HG03175 (cell line): ENCODE data around the gene MCM3.
A peak's percentile ranks its signal among the peaks of the same experiment; 100 is the strongest.

Experiments used
- ATAC-seq: cut with Tn5 transposase; IDR thresholded peaks from one replicate; pipeline ENCODE4 v1.9.1; 2021; ENCODE audit warnings: mild to moderate bottlenecking, moderate library complexity; ENCODE audit not compliant: unreplicated experiment

MCM3 gene

DNA sequence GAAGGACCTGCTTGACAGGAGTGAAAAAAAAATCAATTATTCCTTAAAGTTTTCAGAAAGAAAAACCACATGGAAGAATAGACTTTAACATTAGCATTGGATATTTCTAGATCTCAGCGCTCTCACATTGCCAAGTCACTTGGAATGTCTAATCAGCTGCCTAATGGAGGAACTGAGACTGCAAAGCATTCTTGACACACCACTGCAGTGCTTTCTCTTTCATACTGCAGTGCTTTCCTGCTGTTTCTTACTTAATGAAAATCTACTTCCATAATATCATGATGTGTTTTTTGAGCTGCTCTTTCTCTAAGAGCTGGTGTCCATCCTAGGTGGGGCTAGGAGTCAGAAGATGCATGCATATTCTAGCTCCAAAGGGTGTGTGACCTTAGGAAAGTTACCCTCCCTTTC, 20.4 kb upstream of the MCM3 start:
- ATAC-seq = peak; percentile 51

DNA sequence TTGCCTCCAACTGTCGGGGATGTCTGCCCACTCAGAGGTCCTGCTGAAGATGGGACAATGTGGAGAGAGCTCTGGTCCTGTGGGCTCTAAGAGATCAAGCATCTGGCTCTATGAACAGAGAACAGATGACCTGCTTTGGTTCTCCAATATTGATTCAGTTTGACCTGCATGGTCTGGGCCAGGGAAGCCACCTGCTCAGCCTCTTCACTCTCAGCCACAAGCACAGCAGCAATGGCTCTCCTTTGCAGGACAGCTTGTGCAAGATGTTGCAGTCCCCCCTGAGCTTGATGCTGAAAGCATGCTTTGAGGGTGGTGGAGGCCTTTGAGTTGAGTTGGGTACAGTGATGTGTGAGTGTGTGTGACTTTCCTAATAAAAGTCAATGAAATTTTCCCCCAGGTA, 18.6 kb upstream of the MCM3 start:
- ATAC-seq = no peak

DNA sequence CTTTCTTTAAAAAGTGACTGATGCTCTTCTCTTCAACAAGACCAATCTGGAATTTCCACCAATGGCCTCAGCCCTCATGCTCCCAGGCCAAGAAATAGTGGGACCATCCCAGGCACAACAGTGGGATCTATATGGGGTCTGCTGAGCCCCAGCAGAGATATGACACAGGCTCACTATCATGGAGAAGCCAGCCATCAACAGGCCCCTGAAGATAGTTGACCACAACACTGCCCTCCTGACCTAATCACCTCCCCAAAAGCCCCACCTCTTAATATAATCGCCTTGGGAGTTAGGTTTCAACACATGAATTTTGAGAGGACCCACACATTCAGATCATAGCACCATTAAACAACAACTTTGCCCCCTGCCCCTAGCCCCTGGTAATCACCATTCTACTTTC, 16.8 kb upstream of the MCM3 start:
- no peak for ATAC-seq

DNA sequence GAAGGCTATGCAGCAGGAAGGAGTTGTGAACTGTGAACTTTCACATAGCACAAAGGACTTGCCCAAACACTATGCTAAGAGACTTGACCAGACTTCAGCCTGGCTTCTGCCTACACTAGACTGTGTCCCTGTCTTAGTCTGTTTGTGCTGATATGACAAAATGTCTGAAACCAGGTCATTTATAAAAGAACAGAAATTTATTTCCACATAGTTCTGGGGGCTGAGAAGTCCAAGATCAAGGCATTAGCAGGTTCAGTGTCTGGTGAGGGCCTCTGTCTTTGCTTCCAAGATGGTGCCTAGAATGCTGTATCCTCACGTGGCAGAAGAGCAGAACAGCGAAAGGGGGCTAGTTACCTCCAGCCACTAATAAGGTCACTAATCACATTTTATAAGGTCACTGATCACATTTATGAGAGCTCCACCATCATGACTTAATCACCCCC, 16.0 kb upstream of the MCM3 start:
- no peak for ATAC-seq

DNA sequence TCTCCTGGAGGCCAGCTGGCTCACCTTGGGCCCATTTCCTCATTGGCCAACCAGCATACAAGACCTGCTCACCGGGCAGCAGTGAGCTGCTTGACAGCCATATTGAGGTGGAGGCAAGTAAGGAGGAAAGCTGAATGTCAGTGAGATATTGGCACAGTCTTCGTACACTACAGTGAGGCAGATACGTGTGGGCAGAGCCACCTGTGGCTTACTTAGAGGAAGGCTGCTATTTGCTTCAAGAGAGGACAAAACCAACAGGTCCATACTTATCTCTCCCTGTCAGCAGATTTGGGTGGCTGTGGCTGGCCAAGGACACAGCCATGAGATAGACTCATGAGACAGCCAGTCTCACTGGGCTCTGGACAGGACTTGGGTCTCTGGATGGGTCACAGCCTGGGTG, 15.1 kb upstream of the MCM3 start:
- no peak for ATAC-seq

DNA sequence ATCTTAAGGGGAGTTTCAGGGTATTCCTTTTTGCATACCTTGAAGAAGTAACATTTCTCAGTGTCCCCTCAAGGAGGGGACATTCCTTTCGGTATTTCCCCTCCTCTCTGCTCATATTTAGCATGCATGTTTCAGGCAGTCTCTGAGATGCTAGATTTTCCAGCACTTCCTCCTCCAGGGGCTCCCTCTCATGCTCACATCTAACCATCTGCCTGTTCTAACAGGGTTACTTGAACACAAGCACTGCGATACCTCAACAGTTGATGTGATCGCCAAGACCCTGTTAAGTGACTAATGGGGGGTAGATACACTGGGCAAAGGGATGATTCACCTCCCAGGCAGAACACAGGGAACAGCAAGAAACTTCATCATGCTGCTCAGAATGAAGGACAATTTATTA, 12.9 kb upstream of the MCM3 start:
- peak; percentile 31 for ATAC-seq

DNA sequence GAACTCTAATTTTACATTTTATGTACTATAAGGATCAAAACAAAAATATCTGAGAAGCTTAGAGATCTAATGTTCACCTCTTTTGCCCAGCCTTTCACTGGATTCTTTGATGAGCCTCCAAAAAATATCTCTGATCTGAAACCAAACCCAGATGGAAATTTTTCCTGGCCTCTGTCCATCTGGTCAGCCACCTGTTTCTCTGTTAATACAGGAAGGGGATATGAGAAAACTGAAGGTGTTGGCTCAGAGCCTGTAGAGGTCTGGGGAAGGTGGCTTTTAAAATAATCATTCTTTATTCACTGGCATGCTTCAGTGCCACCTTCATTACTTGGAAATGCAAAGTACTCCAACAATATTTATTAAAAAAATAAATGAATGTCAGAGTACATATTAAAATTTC, 8.5 kb upstream of the MCM3 start:
- ATAC-seq = no peak

DNA sequence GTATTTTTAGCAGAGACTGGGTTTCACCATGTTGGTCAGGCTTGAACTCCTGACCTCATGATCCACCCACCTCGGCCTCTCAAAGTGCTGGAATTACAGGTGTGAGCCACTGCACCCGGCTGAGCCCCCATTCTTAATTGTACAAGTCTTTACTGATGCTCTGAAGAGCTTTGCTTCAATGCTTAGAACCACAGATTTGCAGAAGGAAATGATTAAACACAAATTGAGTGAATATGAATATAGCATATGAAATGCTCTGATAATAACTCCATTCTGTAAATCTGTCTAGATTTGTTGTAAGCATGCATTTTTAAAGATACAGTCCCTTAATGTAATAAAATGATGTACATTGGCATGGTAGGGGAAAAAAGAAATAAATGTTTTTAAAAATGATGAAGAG, 4.3 kb upstream of the MCM3 start:
- no peak for ATAC-seq

DNA sequence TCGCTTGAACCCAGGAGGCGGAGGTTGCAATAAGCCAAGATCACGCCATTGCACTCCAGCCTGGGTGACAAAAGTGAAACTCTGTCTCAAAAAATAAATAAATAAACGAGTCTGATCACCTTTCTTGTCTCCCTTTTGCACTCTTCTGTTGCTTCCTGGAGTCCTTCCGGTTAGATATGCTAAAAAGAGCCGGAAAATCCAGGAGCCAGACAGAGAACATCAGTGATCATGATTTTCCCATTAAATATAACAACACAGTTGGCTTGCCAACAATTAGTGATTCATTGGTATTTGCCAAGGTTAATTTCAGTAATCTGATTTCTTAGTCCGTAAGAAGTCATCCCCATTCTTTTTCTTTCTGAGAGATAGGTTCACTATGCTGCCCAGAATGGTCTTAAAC, 3.7 kb upstream of the MCM3 start:
- no peak for ATAC-seq

DNA sequence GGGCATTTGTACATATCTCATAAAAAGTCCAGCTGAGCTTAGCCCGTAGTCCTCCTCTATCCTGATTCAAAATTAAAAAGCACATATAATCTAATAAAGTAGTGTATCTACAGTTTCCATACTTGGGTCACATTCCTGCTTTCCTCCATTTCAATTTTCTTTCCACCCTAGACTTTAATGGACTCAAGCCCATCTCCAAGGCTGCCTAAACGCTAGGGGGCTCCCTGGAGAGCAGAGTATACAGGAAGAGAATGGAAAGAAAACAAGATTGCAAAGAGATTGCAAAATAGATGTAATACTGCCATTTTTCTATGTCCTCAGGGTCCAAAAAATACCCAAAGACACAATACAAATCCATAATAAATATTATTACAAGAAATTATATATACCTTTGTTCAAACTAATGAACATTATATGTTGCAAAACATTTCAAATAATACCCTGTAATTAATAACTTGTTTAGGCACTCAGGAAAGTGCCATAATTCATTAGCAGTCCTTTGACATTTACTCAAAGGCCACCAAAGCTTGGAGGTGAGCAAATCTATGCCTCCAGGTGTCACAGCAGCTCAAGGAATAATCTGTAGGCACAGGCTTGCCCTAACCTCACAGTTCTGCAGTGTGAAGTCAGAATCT, 2.4 kb upstream of the MCM3 start:
- ATAC-seq = no peak

DNA sequence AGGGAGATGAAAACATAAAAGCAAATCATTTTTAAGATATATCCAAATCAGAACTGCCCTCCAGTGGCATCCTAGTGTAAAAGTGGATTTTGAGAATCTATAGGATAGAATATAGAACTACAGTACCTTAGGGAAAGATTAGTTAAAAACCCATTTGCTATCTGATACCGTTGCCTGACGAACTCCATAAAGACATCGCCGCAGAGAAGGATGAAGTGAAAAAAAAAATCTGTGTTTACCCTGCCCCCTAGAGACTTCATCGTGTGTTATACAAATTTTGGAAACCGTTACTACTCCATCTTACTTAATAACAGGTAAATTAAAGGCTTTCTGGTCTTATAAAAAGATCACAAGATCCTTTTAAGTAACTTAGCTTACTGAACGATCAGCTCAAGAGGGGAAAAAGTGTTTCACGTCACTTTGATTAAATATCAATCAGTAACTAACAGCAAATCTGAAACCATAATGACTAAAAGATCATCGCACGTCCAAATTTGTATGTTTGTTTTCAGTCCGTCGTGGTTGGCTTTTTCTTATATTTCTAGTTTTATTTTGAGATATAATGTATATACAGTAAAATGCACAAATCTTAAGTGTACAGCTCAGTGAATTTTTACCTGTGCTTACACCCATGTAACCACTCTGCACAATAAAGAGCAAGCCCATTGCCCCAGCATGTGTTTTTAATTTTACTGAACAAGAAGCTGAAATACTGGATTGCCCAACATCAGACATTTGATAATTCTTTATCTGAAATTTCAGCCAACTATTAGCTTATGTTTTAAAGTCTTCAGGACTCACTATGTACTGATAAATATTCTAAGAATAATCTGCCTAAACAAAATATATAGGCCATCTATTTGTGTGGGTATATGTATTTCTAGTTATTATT, 881 bp upstream of the MCM3 start:
- ATAC-seq = no peak

DNA sequence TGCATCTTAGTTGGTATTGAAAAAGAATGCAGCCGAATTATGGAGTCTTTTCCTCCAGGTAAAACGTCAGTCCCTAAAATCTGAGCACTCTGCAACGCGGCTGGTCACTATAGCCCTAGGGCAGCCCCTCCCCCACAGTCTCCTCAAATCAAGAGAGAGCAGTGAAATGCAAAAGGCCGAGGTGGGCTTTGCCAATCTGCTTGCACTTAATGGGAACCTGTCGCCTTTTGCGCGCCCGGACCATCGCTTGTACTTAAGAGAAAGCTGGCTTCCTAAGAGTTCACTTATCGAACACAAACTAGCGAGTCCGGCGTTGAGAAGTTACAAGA, 447 bp downstream of the MCM3 start:
- peak; percentile 3 for ATAC-seq

DNA sequence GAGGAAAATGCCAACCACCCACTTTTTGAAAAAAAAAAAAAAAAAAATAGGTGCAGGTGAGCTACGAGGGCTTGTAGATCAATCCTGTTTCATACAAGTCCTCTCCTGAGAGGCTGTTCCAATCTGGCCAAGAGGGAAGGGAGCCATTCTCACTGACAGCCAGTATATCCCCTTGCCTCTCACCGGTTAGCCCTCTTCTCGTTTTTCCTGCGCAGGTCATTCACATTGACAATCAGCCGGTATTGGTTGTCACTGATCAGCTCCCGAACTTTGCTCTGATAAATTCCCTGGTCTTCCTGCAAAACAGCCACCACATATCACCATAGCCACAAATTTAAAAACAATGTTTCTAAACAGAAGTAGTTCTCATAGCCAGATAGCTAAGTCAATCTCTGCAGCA, 1.4 kb downstream of the MCM3 start:
- no peak for ATAC-seq

DNA sequence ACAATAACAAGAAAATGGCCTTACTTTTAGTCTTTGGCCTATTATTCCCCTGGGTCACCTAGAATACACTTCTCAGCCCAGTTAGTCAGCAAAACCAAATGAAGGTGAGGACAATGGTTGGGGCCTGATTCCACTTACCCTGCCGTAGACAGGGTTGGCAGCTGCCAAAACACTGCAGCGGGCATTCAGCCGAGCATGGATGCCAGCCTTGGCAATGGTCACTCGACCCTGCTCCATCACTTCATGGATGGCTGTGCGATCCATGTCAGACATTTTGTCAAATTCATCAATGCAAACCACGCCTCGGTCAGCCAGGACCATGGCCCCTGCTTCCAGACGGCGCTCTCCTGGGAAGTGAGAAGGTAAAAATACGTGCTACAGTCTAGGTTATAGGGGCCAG, 8.4 kb downstream of the MCM3 start:
- ATAC-seq = no peak

DNA sequence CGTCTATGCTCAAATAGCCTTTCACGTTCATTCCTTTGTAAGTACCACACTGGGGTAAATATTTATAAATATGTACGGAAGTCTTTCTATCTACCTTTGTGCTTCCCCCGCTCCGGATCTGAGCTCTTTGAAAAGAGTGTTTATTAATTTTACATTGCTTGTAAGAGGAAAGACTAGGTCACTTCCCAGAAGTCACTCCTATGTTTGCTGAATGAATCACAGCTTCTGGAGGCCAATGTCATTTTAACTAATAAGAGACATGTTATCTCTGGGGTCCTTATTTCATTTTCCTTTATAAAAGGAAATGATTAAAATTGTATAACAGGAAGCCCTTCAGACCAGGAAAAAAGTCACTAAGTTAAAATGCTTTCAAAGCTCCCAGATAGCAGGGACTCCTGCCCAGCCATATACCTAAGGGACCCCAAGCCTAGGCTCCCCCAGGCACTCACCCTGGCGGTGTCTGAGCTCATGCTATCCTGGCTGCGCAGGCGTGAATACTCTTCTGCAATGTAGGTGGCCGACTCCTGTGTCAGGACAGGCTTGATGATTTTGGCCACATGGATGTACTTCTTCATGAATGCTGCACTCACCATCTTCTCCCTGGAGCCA, 12.6 kb downstream of the MCM3 start:
- no peak for ATAC-seq

DNA sequence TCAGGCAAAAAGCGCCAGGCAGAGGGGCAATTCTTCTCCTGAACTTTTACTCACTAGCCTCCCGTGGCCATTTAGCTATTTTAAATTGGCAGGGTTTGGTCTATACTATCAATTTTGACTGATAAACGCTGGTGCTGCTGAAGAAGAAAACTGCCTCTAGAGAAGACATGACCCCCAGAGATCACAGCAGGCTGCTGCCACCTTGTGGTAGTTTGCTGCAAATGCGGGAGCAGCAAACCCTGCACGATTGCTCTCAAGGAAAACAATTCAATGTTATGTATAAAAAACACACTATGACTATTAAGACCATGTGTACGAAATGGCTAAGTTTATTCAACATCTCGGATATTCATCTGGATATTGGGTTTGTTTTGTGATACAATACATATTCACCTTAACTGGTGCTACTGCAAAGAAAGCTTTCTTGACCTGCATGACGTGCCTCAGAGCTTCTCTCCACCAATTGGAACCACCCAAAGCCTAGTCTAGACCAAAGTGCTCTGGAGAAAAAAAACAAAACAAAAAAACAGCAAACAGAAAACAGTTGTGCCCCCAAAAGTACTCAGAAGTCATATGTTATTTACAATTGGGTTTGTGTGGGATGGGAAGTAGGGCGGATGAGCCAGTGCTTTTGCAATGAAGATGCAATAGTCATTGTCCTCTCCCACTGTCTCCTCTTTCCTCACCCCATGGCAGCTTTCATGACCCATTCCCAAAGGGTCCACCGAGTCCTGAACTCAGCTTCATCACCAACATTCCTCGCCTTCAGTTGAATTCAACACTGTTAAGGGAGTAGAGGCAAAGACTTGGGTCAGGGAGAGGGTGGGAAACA, 20.6 kb downstream of the MCM3 start:
- peak; percentile 81 for ATAC-seq

DNA sequence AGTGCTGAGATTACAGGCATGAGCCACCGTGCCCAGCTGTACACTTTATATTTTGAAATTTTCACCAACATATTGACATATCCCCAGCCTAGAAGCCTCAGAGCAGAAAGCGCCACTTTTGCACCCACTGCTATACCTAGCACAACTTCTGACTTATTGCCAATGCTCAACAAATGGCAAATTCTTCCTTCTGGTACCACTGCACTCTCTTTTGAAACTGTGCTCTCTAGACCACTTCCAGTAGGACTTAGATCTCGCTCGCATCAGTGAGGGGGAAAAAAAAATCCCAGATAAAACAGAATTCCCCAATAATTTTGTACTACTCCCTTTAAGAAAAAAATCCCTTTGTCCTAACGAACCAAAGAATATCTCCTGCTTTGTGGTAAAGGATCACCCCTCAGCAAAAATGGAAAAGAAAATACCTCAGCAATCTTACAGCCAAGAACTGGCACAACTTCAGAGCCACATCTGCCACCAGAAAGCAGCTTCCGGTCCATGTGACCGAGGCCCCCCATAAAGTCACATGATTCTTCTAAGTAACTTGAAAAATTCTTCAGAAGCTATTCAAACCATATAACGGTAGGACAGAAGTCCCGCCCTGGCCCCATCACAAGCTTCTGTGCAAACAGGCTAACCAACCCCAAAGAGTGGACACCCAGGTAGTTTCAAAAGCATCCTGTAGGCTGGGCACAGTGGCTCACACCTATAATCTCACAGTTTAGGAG, 21.8 kb downstream of the MCM3 start:
- no peak for ATAC-seq

DNA sequence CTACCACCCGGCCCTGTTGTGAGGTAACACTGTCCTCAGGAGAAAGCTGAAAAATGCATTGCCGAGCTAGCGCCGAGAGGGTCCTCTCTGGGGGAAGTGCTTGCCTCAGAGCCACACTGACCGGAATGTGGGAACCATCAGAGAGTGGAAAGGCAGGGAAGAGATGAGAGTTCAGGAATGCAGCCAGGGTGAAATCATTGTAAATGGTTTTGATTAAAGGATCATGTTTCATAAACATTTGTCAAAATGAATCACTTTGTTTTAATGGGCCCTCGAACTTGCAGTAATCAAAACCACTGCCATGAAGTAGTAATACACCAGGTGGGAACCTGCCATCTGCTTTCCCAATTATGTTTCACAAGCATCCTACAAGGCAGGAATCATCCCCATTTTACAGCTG, 23.3 kb downstream of the MCM3 start:
- no peak for ATAC-seq

DNA sequence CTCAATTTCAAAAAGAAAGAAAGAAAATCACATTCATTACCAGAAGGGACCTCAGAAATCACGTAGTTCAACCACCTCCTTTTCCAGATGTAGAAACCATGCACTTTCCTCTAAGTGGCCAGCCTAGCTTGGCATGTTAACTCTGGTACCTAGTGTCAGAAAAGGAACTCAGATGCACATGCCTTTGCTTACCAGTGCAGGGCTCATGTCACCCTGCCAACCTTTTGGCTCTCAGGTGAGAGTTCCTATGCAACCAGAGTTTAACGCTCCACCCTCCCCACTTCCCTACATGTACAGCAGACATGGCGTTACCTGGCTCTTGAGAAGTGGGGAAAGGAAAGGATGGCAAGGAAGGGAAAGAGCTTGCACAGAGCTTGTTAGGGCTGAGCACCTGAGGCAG, 23.9 kb downstream of the MCM3 start:
- no peak for ATAC-seq

DNA sequence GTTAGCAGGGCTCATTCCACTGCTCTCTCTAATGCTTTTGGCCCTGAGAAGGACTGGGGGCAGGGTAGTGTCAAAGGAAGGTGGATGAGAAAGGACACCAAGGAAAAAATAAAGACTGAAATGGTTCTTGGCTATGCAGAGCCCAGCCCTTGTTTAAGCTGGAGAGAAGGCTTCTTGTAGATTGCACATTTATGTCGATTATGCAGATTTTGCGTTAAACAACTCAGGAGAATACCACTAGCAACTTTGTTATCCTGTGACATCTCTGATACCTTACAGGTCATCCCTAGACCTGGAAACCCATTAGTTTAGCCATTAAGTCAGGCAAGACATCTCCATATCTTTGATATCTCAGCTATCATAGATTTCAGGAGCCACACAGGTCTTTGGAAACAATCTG, 29.1 kb downstream of the MCM3 start:
- ATAC-seq = no peak
